ENCODE measurements around the gene NUMBL. TPM values are rescaled to one million over a fixed set of nuclear protein-coding genes. Genes with fewer than 3 reads are reported as not detected.
A peak's percentile ranks its signal among the peaks of the same experiment; 100 is the strongest.

The NUMBL gene
- total and polyA plus RNA-seq, 11 donors, result 7.3 to 29.1 (median 10.6) TPM

DNA sequence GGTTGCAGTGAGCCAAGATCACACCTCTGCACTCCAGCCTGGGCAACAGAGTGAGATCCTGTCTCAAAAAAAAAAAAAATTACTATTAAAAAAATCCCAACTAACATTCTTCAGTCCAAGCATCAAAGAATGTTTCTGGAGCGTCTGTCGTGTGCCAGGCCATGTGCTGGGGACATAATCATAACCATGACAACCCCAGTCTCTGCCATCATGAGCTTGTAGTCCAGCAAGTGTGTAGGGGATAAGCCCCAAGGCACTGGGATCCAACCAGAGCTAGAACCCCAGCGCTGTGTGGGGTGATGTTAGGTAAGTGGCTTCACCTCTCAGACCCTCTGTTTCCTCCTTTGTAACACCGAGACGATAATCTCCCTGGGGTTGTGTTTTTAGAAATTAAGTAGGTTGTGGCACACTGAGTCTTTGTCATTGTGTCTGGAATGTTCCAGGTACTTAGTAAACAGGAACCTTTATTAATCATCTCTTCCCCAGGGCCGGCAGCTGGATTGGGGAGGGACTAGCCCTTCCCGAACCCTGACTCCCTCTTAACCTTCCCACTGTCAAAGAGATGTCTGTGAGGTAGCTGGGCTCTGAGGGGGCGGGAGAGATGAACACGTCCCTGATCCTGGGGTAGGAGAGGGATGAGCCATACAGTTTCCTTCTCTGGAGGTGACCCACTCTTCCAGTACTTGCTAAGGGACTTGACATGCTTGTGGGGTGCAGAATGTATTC is 31.6 kb upstream of the NUMBL start:
- intact Hi-C loops (cut with DNase I), result no loop called here

GRCh38 chr19:40721140-40721486 is 30.7 kb upstream of the NUMBL start:
- Histone ChIP-seq H3K27ac (peak overlapping the region; percentile 70 to 99 (median 97)), H3K36me3 (peaks cover 4 to 35% (median 26%) of the 10 kb centered on the region in 9 donors), H3K9me3 (no peaks in the 10 kb centered on the region), H3K27me3 (no peaks in the 10 kb centered on the region), H3K4me1 (peaks cover 6 to 64% (median 45%) of the 10 kb centered on the region in 12 donors), H3K4me3 (peak overlapping the region in 9 of 12 donors; percentile 13 to 98 (median 84))
- no peak for ATAC-seq
- peak in 1 of 5 donors; percentile 33 for DNase-seq
- WGBS, 4 donors, result 85 to 95% (median 90%) methylated on average over 6 of the region's 6 CpGs
- no peak for TF ChIP-seq POLR2A (IDR thresholded peaks at IDR 0.05)
- TF ChIP-seq, protein P1, sequence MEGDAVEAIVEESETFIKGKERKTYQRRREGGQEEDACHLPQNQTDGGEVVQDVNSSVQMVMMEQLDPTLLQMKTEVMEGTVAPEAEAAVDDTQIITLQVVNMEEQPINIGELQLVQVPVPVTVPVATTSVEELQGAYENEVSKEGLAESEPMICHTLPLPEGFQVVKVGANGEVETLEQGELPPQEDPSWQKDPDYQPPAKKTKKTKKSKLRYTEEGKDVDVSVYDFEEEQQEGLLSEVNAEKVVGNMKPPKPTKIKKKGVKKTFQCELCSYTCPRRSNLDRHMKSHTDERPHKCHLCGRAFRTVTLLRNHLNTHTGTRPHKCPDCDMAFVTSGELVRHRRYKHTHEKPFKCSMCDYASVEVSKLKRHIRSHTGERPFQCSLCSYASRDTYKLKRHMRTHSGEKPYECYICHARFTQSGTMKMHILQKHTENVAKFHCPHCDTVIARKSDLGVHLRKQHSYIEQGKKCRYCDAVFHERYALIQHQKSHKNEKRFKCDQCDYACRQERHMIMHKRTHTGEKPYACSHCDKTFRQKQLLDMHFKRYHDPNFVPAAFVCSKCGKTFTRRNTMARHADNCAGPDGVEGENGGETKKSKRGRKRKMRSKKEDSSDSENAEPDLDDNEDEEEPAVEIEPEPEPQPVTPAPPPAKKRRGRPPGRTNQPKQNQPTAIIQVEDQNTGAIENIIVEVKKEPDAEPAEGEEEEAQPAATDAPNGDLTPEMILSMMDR (IDR thresholded peaks at IDR 0.05), result no peak
- intact Hi-C loops (cut with DNase I), result no loop called here

More for the DNA sequence above, 31.6 kb upstream of the NUMBL start:
- DNase-seq (peak in 1 of 5 donors; percentile 24), ATAC-seq (no peak)
- Histone ChIP-seq H3K27me3 (no peaks in the 10 kb centered on the region), H3K4me3 (peak overlapping the region in 4 of 12 donors; percentile 4 to 17 (median 14)), H3K36me3 (peaks cover 4 to 42% (median 36%) of the 10 kb centered on the region in 9 donors), H3K9me3 (no peaks in the 10 kb centered on the region), H3K4me1 (peaks cover 6 to 61% (median 42%) of the 10 kb centered on the region in 12 donors), H3K27ac (peak overlapping the region in 10 of 12 donors; percentile 1 to 99 (median 40))
- TF ChIP-seq POLR2A (IDR thresholded peaks at IDR 0.05), result no peak
- TF ChIP-seq, protein P1 (IDR thresholded peaks at IDR 0.05), result no peak
- 55 to 67% (median 64%) methylated on average over 9 of the region's 9 CpGs for WGBS, 4 donors

DNA sequence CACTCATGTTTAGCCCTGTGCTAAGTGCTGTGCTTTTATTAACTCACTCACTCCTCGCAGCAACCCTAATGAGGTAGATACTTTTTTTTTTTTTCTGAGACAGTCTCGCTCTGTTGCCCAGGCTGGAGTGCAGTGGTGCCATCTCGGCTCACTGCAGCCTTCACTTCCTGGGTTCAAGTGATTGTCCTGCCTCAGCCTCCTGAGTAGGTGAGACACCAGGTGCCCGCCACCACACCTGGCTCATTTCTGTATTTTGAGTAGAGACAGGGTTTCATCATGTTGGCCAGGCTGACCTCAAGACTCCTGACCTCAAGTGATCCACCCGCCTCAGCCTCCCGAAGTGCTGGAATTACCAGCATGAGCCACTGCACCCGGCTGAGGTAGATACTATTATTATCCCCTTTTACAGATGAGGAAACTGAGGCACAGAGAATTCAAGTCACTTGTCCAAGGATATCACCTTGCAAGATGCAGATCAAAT is 29.0 kb upstream of the NUMBL start:
- H3K36me3 ChIP-seq, result peaks cover 0 to 18% (median 11%) of the 10 kb centered on the region in 9 donors
- H3K27me3 ChIP-seq, result no peaks in the 10 kb centered on the region
- 49 to 62% (median 50%) methylated on average over 7 of the region's 7 CpGs for WGBS, 4 donors
- intact Hi-C loops (cut with DNase I), result loop anchor here in 5 of 10 donors (5.0 to 10.0 kb wide), 4 partner anchors 55 to 98 kb away; no protein-coding TSS in a partner anchor
- no peak for ATAC-seq
- peak overlapping the region; percentile 95 to 99 (median 97) for H3K27ac ChIP-seq
- H3K4me3 ChIP-seq, result peak overlapping the region; percentile 65 to 98 (median 82)
- no peak for DNase-seq
- TF ChIP-seq POLR2A (IDR thresholded peaks at IDR 0.05), result no peak
- TF ChIP-seq, protein P1 (IDR thresholded peaks at IDR 0.05), result no peak
- H3K4me1 ChIP-seq, result peaks cover 6 to 76% (median 57%) of the 10 kb centered on the region in 12 donors
- no peaks in the 10 kb centered on the region for H3K9me3 ChIP-seq

- H3K36me3 ChIP-seq, result peaks cover 0 to 13% (median 5%) of the 10 kb centered on the region in 9 donors
- ATAC-seq, result no peak
- peak overlapping the region; percentile 65 to 98 (median 82) for H3K4me3 ChIP-seq
- no peaks in the 10 kb centered on the region for H3K9me3 ChIP-seq
- 5 to 12% (median 6%) methylated on average over 8 to 16 of the region's 16 CpGs for WGBS, 4 donors
- peak overlapping the region; percentile 95 to 99 (median 97) for H3K27ac ChIP-seq
- no peaks in the 10 kb centered on the region for H3K27me3 ChIP-seq
- H3K4me1 ChIP-seq, result peaks cover 9 to 77% (median 59%) of the 10 kb centered on the region in 12 donors
- TF ChIP-seq, protein P1 (IDR thresholded peaks at IDR 0.05), result no peak
- peak in 1 of 2 donors; percentile 22 for TF ChIP-seq POLR2A (IDR thresholded peaks at IDR 0.05)
- intact Hi-C loops (cut with DNase I), result loop anchor here in 5 of 10 donors (1.0 to 10.0 kb wide), 5 partner anchors 30 to 98 kb away; no protein-coding TSS in a partner anchor
- peak in 4 of 5 donors; percentile 40 to 74 (median 56) for DNase-seq
These were observed 28.4 kb upstream of the NUMBL start for GRCh38 chr19:40718774-40719391.

Measured in heart left ventricle (tissue), 16 donors.